Measurements from ENCODE around the gene CEND1.

The CEND1 gene

DNA sequence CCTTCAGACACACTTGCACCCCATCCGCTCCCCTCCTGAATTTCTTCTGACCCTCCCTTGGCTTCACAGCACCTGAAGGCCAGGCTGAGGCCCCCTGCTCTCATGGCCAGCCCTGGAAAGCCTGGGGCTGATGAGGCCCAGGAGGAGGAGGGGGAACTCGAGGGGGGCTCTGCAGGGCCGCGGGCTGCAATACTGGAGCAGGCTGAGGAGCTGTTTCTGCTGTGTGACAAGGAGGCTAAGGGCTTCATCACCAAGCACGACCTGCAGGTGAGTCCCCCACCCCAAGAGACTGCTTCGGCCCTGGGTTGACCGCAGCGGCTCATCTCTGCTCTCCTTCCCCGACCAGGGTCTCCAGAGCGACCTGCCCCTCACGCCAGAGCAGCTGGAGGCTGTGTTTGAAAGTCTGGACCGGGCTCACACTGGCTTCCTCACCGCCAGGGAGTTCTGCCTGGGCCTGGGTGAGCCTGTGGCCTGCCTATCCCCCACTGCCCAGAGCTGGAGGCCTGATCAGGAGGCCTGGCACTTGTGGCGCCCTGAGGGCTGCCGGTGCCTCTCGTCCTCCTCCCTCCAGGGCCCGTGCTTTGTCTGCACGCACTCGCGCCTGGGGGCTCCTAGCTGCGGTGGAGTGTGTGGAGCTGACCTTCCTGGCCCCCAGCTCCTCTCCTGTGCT lies 38.8 kb upstream of the CEND1 start:
- H3K4me3 ChIP-seq, result peak overlapping the region in 1 of 7 experiments; percentile 35
- H3K27ac ChIP-seq, result peak overlapping the region in 14 of 21 experiments; percentile 10 to 71 (median 48)

DNA sequence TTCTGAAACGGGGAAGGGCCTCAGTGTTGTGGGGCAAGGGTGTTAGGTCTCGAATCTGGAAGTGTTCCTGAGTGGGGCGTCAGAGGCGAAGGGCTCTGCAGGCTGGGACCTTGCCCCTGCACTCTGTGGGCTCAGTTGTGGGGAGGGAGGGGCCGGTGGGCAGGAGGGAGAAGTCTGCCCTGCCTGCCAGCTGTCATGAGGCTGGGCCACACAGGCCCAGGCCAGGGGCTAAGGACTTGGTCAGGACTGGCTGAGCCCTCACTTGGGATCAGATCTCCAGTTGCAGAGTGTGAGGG lies 38.0 kb upstream of the CEND1 start, which contains the start of gene CRACR2B:
TSS of gene CRACR2B (plus strand) at position 23 of the 296 bp plus-strand sequence. CDS start 689 bp downstream, outside the sequence.
- H3K4me3 ChIP-seq, result peak within 1 kb of the TSS; percentile 14 to 49 (median 39)
- peak within 1 kb of the TSS in 18 of 21 experiments; percentile 4 to 74 (median 58) for H3K27ac ChIP-seq

DNA sequence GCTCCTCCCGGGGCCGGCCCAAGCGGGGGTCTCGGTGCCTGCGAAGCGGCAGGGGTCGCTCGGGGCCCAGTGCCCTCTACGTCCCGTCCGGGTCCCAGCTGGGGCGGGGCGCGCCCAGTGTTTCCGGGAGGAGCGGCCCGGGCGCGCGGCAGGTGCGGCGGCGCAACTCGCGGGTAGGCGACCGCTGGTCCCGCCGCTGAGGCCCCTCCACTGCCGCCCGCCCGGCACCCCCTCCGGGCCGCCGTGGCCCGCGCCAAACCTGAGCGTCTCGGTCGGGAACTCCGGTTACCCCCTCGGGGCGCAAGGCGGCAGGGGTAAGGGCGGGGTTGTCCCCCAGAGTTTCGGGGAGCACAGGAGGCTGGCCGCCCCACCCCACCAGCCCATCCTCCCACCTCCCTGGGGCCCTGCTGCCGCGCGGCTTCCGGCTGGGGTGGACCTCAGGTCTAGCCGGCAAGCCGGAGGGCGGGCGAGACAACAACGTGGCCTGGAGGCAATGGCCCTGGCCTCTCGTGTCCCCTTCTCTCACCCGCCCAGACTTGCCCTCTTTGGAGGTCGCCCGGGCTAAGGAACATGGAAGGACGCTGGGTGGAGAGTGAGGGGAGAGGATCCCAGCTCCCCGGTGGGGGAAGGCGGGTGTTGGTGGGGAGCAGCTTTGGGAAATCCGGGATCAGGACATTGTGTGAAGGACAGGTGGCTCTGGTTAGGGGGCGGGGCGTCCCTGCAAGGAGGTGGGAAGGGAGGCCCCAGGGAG lies 37.4 kb upstream of the CEND1 start:
- peak overlapping the region; percentile 14 to 49 (median 39) for H3K4me3 ChIP-seq
- peak overlapping the region in 17 of 21 experiments; percentile 4 to 74 (median 58) for H3K27ac ChIP-seq

DNA sequence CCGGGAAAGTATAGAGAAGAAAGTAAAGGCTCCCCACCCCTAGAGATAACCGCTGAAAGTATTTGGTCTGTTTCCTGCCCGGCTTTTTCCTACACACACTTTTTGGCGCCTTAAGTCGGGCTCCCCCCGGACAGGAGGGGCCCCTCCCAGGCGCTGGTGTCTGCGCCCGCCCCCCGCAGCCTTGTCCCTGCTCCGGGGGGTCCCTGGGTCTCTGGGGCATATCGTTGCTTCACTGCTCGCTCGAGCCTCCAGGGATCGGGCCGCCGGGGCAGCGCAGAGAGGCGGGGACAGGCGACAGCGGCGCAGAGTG lies 36.9 kb upstream of the CEND1 start:
- Histone ChIP-seq H3K27ac (peak overlapping the region in 17 of 21 experiments; percentile 4 to 74 (median 58)), H3K4me3 (peak overlapping the region; percentile 14 to 49 (median 39))

- peak overlapping the region in 7 of 21 experiments; percentile 17 to 74 (median 48) for H3K27ac ChIP-seq
- no peak overlapping the region for H3K4me3 ChIP-seq
These were observed 36.3 kb upstream of the CEND1 start for GRCh38 chr11:826227-826621.

- no peak overlapping the region for H3K4me3 ChIP-seq
- H3K27ac ChIP-seq, result peak overlapping the region in 6 of 21 experiments; percentile 17 to 74 (median 52)
These were observed 35.7 kb upstream of the CEND1 start for GRCh38 chr11:825366-826226.

- Histone ChIP-seq H3K27ac (peak overlapping the region in 1 of 21 experiments; percentile 4), H3K4me3 (no peak overlapping the region)
These were observed 35.1 kb upstream of the CEND1 start for GRCh38 chr11:824942-825341.

- H3K27ac ChIP-seq, result no peak overlapping the region
- no peak overlapping the region for H3K4me3 ChIP-seq
These were observed 34.5 kb upstream of the CEND1 start for GRCh38 chr11:824292-824880.

DNA sequence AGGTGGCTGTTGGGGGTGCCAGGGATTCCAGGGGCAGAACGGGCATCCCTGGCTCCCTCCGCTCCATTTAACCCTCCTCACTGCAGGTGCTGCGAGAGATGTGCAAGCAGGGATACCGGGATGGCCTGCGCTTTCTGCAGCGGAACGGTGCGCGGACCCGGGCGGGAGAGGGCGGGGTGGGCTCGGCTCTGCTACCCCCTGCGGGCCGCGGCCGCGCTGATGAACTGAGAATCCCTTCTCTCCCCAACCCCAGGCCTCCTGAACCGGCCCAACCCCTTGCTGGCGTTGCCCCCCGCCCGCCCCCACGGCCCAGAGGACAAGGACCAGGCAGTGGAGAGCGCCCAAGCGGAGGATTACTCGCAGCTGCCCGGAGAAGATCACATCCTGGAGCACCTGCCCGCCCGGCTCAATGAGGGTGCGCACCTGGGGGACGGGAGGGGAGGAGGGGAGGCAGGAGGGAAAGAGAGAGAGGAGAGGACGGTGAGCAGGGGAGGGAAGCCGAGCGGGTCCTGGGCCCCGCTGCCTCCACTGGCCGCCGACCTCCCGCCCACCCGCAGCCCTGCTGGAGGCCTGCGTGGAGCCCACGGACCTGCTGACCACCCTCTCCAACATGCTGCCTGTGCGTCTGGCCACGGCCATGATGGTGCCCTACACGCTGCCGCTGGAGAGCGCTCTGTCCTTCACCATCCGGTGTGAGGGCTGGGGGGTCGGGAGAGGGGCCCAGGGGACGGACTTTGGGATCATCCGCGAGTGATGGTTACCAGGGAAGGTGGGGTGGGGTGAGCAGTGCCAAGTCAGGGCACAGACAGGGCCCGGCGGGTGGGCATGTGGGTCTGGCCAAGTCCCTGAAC lies 33.8 kb upstream of the CEND1 start:
- Histone ChIP-seq H3K27ac (no peak overlapping the region), H3K4me3 (no peak overlapping the region)

- Histone ChIP-seq H3K4me3 (peak overlapping the region in 2 of 7 experiments; percentile 95 to 99), H3K27ac (peak overlapping the region in 12 of 21 experiments; percentile 18 to 96 (median 84))
These were observed 31.9 kb upstream of the CEND1 start for GRCh38 chr11:821512-822371.

- peak overlapping the region in 18 of 21 experiments; percentile 81 to 98 (median 94) for H3K27ac ChIP-seq
- peak overlapping the region; percentile 60 to 99 (median 87) for H3K4me3 ChIP-seq
These were observed 31.0 kb upstream of the CEND1 start for GRCh38 chr11:820655-821511.

GRCh38 chr11:819943-820649 lies 30.2 kb upstream of the CEND1 start:
- H3K4me3 ChIP-seq, result peak overlapping the region; percentile 60 to 99 (median 87)
- H3K27ac ChIP-seq, result peak overlapping the region; percentile 65 to 98 (median 94)

- H3K27ac ChIP-seq, result peak overlapping the region; percentile 65 to 98 (median 94)
- peak overlapping the region; percentile 60 to 99 (median 87) for H3K4me3 ChIP-seq
These were observed 29.4 kb upstream of the CEND1 start for GRCh38 chr11:819129-819931.

DNA sequence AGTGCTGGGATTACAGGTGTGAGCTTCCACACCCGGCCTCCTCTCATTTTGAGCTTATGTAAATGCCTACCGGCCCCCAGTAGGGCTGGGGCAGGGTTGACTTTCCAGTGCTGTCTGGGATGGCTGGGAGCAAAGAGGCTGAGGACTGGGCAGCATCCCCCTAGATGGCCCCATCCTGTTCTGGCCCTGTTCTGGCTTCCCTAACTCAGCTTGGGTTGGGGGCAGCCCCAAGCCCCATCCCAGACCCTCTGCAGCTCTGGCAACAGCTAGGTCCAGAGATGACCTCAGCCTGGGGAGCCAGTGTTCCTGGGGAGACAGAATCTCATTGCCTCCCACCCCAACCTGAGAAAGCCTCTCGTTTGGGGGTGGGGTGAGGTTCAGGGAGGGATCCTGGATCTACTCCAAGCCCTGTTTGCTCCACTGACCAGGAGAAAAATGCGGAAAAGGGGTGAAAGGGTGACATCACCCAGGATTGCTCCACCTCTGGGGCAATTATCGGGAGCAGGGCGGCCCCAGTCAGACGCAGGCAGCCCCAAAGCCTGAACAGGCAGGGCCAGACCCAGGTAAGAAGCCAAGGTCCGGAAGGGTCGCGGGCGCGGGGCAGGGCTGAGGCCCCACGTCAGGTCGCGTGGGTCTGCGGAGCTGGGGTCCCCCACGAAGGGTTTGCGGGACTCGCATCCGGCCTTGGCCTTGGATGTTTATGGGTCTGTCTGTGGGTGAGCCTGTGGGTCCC lies 28.7 kb upstream of the CEND1 start, which contains the start of gene PNPLA2:
TSS of gene PNPLA2 (plus strand) at position 519 of the 733 bp plus-strand sequence. CDS start 805 bp downstream, outside the sequence.
- peak within 1 kb of the TSS; percentile 65 to 98 (median 94) for H3K27ac ChIP-seq
- H3K4me3 ChIP-seq, result peak within 1 kb of the TSS; percentile 60 to 99 (median 87)

DNA sequence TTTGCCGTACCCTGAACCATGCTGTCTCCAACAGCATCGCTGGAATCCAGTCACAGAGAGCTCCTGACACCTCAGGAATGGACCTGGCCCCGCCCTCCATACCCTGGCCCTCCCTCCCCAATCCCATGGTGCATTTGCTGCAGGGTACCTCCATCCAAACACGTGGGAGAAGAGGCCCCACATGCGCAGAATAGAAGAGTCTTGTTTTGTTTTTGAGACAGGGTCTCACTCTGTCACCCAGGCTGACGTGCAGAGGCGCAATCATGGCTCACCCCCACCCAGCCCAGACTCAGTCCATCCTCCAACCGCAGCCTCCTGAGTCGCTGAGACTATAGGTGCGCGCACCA lies 26.5 kb upstream of the CEND1 start:
- no peak overlapping the region for H3K4me3 ChIP-seq

More for the DNA sequence above, 26.5 kb upstream of the CEND1 start:
- H3K27ac ChIP-seq, result no peak overlapping the region
